ENCODE data around the gene TENM3.

DNA sequence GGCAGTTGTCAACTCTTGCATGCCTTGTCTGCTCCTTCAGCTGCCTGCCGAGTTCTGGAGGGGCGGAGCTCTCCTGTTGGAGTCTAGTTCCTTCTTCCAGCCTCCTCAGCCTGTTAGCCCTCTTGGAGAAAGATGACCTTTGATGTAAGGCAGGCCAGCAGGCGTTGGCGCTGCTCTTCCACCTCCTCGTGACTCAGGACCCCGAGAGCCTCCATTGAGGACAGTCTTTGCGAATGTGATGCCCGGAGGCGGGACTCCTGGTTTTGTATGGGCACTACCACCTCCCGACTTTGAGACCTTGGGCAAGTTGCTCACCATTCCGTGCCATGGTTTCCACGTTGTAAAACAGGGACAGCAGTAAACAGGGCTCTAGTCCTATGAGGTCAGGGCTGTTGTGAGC, 108.3 kb downstream of the TENM3 start:
- TF ChIP-seq, protein P1, sequence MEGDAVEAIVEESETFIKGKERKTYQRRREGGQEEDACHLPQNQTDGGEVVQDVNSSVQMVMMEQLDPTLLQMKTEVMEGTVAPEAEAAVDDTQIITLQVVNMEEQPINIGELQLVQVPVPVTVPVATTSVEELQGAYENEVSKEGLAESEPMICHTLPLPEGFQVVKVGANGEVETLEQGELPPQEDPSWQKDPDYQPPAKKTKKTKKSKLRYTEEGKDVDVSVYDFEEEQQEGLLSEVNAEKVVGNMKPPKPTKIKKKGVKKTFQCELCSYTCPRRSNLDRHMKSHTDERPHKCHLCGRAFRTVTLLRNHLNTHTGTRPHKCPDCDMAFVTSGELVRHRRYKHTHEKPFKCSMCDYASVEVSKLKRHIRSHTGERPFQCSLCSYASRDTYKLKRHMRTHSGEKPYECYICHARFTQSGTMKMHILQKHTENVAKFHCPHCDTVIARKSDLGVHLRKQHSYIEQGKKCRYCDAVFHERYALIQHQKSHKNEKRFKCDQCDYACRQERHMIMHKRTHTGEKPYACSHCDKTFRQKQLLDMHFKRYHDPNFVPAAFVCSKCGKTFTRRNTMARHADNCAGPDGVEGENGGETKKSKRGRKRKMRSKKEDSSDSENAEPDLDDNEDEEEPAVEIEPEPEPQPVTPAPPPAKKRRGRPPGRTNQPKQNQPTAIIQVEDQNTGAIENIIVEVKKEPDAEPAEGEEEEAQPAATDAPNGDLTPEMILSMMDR (conservative IDR thresholded peaks at IDR 0.05) = no peak
- TF ChIP-seq ZFX (IDR thresholded peaks at IDR 0.05) = no peak

All from C4-2B (cell line).